A549 treated with DMSO at 1 μM for 4 hours (cell line): Measurements from ENCODE around the gene GPRIN1. TPM values are rescaled to one million over a fixed set of nuclear protein-coding genes. Genes with fewer than 3 reads are reported as not detected.

Experiments
- total RNA-seq: library from RNA; stranded (reverse); fragments of 200-300 nt; extraction: Qiagen RNA extraction; gene quantifications from 5 replicates; pipeline ENCODE4 v1.2.3, GENCODE V29; 2022; ENCODE audit warnings: low read depth

Gene GPRIN1
- total RNA-seq = 7.3 to 10.3 TPM (median 9.4 TPM) in 5 replicates

DNA sequence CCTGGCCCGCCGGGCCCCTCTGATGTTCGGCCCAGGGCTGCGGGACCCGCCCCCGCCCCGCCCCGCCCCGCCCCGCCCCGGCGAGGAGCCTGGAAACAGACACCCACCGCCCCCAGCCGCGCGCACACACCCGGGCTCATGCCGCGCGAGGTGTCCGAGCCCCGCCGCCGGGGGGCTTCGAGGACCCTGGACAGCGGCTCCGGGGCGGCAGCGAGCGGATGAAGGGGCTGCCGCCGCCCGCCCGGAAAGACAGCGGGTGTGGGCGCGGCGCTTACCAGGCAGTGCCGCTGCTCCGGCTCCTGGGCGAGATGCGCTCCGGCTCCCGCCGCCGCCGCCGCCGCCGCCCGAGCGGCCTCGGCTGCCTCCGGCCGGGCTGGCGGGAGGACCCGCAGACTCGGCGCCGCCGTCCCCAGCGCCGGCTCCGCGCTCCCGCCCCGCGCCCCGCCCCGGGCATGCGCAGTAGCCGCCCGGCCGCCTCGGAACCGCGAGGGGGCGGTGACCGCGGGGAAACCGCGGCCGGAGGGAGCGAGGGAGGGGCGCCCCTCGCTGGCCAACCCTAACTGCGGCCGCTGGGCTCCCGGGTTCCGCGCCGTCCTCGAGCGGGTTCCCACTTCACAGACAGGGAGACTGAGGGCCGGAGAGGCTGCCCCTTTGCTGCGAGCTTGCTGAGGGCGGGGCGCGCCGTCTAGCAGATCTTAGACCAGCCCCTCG is at the start of gene GPRIN1:
TSS of gene GPRIN1 (minus strand) at position 433 of the 711 bp plus-strand sequence. CDS start 10,322 bp downstream, outside the sequence.

DNA sequence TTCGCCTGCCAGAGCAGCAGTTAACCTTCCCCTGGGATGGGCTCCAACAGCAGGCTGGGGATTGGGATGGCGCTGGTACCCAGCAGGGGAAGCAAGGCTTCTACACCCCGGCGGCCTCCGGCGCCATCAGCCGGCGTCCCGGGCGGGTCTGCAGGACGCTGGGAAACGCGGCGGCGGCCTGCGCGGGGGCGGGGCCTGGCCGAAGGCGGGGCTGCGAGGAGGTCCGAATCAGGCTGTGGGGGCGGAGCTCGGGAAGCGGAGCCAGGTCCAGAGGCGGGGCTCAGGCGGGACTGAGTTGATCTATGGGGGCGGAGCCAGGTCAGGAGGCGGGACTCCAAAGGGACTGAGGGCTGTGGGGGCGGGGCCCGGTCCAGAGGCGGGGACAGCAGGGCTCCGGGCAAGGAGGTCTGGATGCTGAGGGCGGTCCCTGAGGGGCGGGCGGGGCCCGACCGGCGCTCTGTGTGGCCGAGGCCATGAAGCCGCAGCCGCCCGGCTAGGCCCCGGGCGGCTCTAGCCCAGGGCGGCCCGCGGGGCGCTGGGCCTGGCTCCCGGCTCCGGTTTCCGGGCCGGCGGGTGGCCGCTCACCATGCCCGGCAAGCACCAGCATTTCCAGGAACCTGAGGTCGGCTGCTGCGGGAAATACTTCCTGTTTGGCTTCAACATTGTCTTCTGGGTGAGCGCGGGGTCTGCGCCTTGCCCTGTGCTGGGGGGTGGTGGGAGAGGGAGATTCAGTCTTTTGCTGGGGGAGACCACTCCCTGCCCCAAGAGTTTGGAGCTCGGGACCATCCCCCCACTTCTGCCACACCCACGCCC is 37.3 kb upstream of the GPRIN1 start, which contains the start of gene TSPAN17:
TSS of gene TSPAN17 (plus strand) at position 455 of the 813 bp plus-strand sequence. CDS start at position 587, 132 bp downstream.

DNA sequence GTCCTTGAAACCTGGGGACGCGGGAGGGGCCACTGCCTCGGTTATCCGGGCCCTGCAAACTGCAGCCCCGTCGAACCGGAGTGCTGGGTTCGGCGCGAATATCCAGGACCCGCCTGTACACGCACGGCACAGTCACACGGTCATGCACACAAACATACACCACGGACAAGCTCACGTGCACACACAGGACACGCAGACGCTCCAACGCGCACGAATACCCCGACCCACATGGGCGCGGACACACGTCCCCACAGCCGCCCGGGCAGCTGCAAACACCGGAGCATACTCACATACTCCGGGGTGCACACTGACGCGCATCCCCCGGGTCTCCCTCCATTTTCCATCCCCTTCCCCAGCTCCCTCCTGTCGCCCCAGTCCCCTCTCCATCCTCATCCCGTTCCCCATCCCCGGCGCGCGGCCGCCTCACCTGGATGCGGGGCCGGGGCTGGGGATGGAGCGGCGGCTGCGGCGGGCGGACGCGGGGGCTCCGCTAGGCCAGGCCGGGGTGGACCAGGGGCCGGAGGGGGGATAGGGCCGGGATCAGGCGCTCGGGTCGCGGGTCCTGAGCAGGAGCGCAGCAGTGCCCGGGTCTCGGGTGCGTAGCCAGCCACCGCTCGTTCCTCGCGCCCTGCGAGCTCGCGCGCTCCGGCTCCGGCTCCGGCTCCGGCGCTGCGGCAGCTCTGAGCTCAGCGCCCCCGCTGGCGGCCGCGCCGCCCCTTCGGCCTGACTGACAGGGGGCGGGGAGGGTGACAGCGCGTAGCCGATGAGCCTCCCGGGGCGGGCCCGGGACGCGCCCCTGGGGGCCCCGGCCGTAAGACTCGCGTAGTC is 20.1 kb upstream of the GPRIN1 start, which contains the start of the genes EIF4E1B and SNCB:
TSS of gene EIF4E1B (plus strand) at position 823 of the 828 bp plus-strand sequence. CDS start 12,113 bp downstream, outside the sequence.
TSS of gene SNCB (minus strand) at position 682 of the 828 bp plus-strand sequence. CDS start 880 bp downstream, outside the sequence.

DNA sequence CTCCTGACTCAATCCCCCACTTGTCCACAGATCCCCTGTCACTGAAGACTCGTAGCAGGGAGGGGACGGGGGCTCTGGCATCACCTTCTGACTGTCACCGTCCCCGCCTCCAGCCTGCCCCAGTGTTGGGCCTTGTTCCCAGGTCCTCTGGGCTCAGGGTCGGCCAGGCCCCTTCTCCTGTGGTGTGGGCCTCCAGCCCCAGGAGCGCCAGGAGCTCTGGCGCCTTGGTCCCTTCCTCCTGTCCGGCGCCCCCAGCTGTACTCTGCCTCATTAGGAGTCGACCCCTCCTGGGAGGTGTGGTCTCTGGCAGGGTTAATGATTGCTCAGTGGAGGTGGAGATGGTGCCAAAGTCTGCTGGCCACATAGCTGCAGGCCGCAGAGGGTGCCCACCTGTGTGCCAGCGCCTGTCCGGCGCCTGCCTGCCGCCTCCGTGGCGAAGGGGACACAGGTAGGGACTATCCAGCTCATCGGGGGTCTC is 61.0 kb downstream of the GPRIN1 start, which contains the start of gene CDHR2:
TSS of gene CDHR2 (plus strand) at position 376 of the 478 bp plus-strand sequence. CDS start 16,011 bp downstream, outside the sequence.

Other genes starting within 250 kb of the GPRIN1 start
- gene KIAA1191, start 248.4 kb downstream of the GPRIN1 start, total RNA-seq = 64.4 to 86.2 TPM (median 79.2 TPM) in 5 replicates
- 0.31 to 1.1 TPM (median 0.76 TPM) in 5 replicates for gene ARL10, start 244.7 kb downstream of the GPRIN1 start, total RNA-seq
- gene NOP16, start 221.6 kb downstream of the GPRIN1 start, total RNA-seq = 121 to 132 TPM (median 126 TPM) in 5 replicates
- gene HIGD2A, start 221.4 kb downstream of the GPRIN1 start, total RNA-seq = 234 to 275 TPM (median 243 TPM) in 5 replicates
- 73.1 to 113 TPM (median 98.3 TPM) in 5 replicates for gene CLTB, start 193.6 kb downstream of the GPRIN1 start, total RNA-seq
- 49.5 to 54.6 TPM (median 53.4 TPM) in 5 replicates for gene FAF2, start 161.8 kb downstream of the GPRIN1 start, total RNA-seq
- gene RNF44, start 72.8 kb downstream of the GPRIN1 start, total RNA-seq = 31.2 to 47.4 TPM (median 42.0 TPM) in 5 replicates
- gene CDHR2, start 60.8 kb downstream of the GPRIN1 start, total RNA-seq = 0.04 to 0.08 TPM (median 0.06 TPM) in 5 replicates
- gene SNCB, start 20.4 kb upstream of the GPRIN1 start, total RNA-seq = 0.91 to 1.4 TPM (median 1.2 TPM) in 5 replicates
- not detected in 5 replicates for gene EIF4E1B, start 20.5 kb upstream of the GPRIN1 start, total RNA-seq
- gene TSPAN17, start 37.3 kb upstream of the GPRIN1 start, total RNA-seq = 57.1 to 69.3 TPM (median 63.6 TPM) in 5 replicates
- gene UNC5A, start 200.4 kb upstream of the GPRIN1 start, total RNA-seq = 0.12 to 0.37 TPM (median 0.27 TPM) in 5 replicates